Measurements from ENCODE around the gene CIC. TPM values are rescaled to one million over a fixed set of nuclear protein-coding genes. Genes with fewer than 3 reads are reported as not detected.

Gene CIC
- total RNA-seq, 1 experiment from 2014 or later: 54.0 TPM

DNA sequence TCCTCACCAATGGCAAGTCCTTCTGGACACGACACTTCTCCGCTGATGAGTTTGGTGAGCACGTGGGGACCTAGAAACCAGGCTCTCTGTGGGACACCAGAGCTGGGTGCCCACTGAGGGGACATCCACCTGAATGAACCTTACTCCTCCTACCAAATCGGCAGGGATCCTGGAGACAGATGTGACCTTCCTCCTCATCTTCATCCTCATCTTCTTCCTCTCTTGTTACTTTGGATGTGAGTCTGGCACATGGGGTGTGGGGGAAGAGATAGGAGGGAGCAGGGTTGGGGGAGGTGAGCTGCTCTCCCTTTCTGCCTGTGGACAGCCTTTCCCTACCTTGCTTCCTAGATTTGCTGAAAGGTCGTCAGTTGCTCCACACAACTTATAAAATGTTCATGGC lies 46.0 kb downstream of the CIC start:
- Mint-ChIP-seq H3K36me3 (ENCODE audit: insufficient read depth in 1 of 3, low read depth in 3 of 3) (no peaks in the 10 kb centered on the region; a peak in 1 of 7 replicates), H3K9me3 (no peaks in the 10 kb centered on the region), H3K4me1 (peaks cover 9 to 20% of the 10 kb centered on the region in 2 experiments), H3K27ac (no peak overlapping the region), H3K4me3 (no peak overlapping the region), H3K27me3 (ENCODE audit: low read depth) (peaks cover 61% of the 10 kb centered on the region)
- no peak overlapping the region for H2AFZ ChIP-seq (ENCODE audit: low read length)
- no peak overlapping the region for H3K27ac ChIP-seq (ENCODE audit: insufficient read length, low read depth, low read length)
- H2BK5ac ChIP-seq (ENCODE audit: insufficient read length, low read length): no peak overlapping the region
- no peaks in the 10 kb centered on the region for H3K79me2 ChIP-seq (ENCODE audit: insufficient read depth, low read length)
- no peak overlapping the region for H2BK12ac ChIP-seq (ENCODE audit: insufficient read length, low read depth, low read length)
- no peak overlapping the region for H3K14ac ChIP-seq (ENCODE audit: insufficient read depth, low read length)
- H3K23me2 ChIP-seq (ENCODE audit: insufficient read length, low read depth, low read length, poor library complexity, severe bottlenecking): peaks cover 3% of the 10 kb centered on the region
- DNase-seq: no peak
- no peak overlapping the region for H2BK120ac ChIP-seq (ENCODE audit: low read depth, low read length, poor library complexity, severe bottlenecking)
- no peak overlapping the region for H3K18ac ChIP-seq (ENCODE audit: insufficient read length, low read depth, low read length)
- H2AK5ac ChIP-seq (ENCODE audit: insufficient read length, low read length): no peak overlapping the region
- no peak overlapping the region for H3T11ph ChIP-seq (ENCODE audit: low read length)
- H3K27me3 ChIP-seq (ENCODE audit: insufficient read depth, low read length): peaks cover 3% of the 10 kb centered on the region; the same call in 1 of the 2 replicates
- H3K9ac ChIP-seq (ENCODE audit: extremely low read depth, insufficient read length, low read length): no peak overlapping the region
- no peak overlapping the region for H3K56ac ChIP-seq (ENCODE audit: insufficient read length, low read depth, low read length)
- no peak overlapping the region for H4K91ac ChIP-seq (ENCODE audit: insufficient read length, low read depth, low read length)
- no peaks in the 10 kb centered on the region for H3K79me1 ChIP-seq (ENCODE audit: insufficient read depth, low read depth, low read length, poor library complexity, severe bottlenecking)
- no peak overlapping the region for H2BK15ac ChIP-seq (ENCODE audit: low read depth, low read length)
- no peaks in the 10 kb centered on the region for H3K9me3 ChIP-seq (ENCODE audit: control insufficient read depth, low read depth, low read length)
- no CpG with 5 or more reads among the region's 5 CpGs for WGBS (ENCODE audit: extremely low coverage, insufficient read length, low lambda C conversion rate)
- H3K4ac ChIP-seq (ENCODE audit: low read depth, low read length): no peak overlapping the region
- H4K8ac ChIP-seq (replicated peaks; ENCODE audit: insufficient read length, low read depth, low read length): no peak overlapping the region
- H2BK20ac ChIP-seq (ENCODE audit: low read depth, low read length, poor library complexity, severe bottlenecking): no peak overlapping the region
- H4K20me1 ChIP-seq (ENCODE audit: control insufficient read depth, insufficient read depth, insufficient read length): no peaks in the 10 kb centered on the region
- H3K4me2 ChIP-seq (ENCODE audit: insufficient read depth, insufficient read length, low read length): no peak overlapping the region
- H3K4me1 ChIP-seq (ENCODE audit: insufficient read depth, low read length): no peaks in the 10 kb centered on the region
- no peak overlapping the region for H4K5ac ChIP-seq (ENCODE audit: insufficient read length, low read depth, low read length)
- TF ChIP-seq, protein P1, sequence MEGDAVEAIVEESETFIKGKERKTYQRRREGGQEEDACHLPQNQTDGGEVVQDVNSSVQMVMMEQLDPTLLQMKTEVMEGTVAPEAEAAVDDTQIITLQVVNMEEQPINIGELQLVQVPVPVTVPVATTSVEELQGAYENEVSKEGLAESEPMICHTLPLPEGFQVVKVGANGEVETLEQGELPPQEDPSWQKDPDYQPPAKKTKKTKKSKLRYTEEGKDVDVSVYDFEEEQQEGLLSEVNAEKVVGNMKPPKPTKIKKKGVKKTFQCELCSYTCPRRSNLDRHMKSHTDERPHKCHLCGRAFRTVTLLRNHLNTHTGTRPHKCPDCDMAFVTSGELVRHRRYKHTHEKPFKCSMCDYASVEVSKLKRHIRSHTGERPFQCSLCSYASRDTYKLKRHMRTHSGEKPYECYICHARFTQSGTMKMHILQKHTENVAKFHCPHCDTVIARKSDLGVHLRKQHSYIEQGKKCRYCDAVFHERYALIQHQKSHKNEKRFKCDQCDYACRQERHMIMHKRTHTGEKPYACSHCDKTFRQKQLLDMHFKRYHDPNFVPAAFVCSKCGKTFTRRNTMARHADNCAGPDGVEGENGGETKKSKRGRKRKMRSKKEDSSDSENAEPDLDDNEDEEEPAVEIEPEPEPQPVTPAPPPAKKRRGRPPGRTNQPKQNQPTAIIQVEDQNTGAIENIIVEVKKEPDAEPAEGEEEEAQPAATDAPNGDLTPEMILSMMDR (conservative IDR thresholded peaks at IDR 0.05): no peak
- H3K23ac ChIP-seq (ENCODE audit: insufficient read length, low read depth, low read length): no peak overlapping the region
